Measurements from ENCODE around the gene DNAJA4.

GRCh38 chr15:78255421-78256043 is 8.8 kb upstream of the DNAJA4 start:
- TF ChIP-seq CTCF (IDR thresholded peaks at IDR 0.05): no peak
- TF ChIP-seq POLR2A (IDR thresholded peaks at IDR 0.05): no peak
